ENCODE measurements around the gene F8A1. TPM values are rescaled to one million over a fixed set of nuclear protein-coding genes. Genes with fewer than 3 reads are reported as not detected.
"Not testable (repeated sequence)": the region's sequence is repeated elsewhere in the genome, so short reads cannot be mapped to it uniquely, and the experiment has no call there.

The F8A1 gene
- total RNA-seq: 20.0 and 21.5 TPM in 2 replicates

GRCh38 chrX:154886069-154886788, at the start of gene F8A1:
Gene F8A1 (plus strand): TSS chrX:154886355. CDS start chrX:154886375, 20 bp downstream.
- intact Hi-C loops (cut with micrococcal nuclease): not testable (repeated sequence)

GRCh38 chrX:154840856-154841255, 45.3 kb upstream of the F8A1 start:
- intact Hi-C loops (cut with micrococcal nuclease): loop anchor here (1.0 to 2.0 kb wide), 4 partner anchors 36 to 126 kb away; partner anchors contain the start of genes DKC1 and MPP1

- intact Hi-C loops (cut with micrococcal nuclease): no loop called here
These were observed 35.1 kb upstream of the F8A1 start for GRCh38 chrX:154850957-154851611.

GRCh38 chrX:154855256-154855655, 30.9 kb upstream of the F8A1 start:
- intact Hi-C loops (cut with micrococcal nuclease): no loop called here

GRCh38 chrX:154868522-154868921, 17.6 kb upstream of the F8A1 start:
- intact Hi-C loops (cut with micrococcal nuclease): not testable (repeated sequence)

GRCh38 chrX:154873329-154873728, 12.8 kb upstream of the F8A1 start:
- intact Hi-C loops (cut with micrococcal nuclease): no loop called here

GRCh38 chrX:154884069-154884468, 2.1 kb upstream of the F8A1 start:
- intact Hi-C loops (cut with micrococcal nuclease): not testable (repeated sequence)

- intact Hi-C loops (cut with micrococcal nuclease): not testable (repeated sequence)
These were observed 1.1 kb upstream of the F8A1 start for GRCh38 chrX:154885057-154885456.

- intact Hi-C loops (cut with micrococcal nuclease): not testable (repeated sequence)
These were observed 606 bp upstream of the F8A1 start for GRCh38 chrX:154885549-154885948.

GRCh38 chrX:154886789-154887221, 650 bp downstream of the F8A1 start:
- intact Hi-C loops (cut with micrococcal nuclease): not testable (repeated sequence)

GRCh38 chrX:154890990-154891639, 5.0 kb downstream of the F8A1 start:
- intact Hi-C loops (cut with micrococcal nuclease): no loop called here

GRCh38 chrX:154892296-154892695, 6.1 kb downstream of the F8A1 start:
- intact Hi-C loops (cut with micrococcal nuclease): no loop called here

- intact Hi-C loops (cut with micrococcal nuclease): no loop called here
These were observed 14.2 kb downstream of the F8A1 start for GRCh38 chrX:154900323-154900722.

- intact Hi-C loops (cut with micrococcal nuclease): no loop called here
These were observed 16.3 kb downstream of the F8A1 start for GRCh38 chrX:154902408-154902807.

GRCh38 chrX:154908821-154909220, 22.7 kb downstream of the F8A1 start:
- intact Hi-C loops (cut with micrococcal nuclease): no loop called here

- intact Hi-C loops (cut with micrococcal nuclease): not testable (repeated sequence)
These were observed 23.9 kb downstream of the F8A1 start for GRCh38 chrX:154910048-154910447.

GRCh38 chrX:154910528-154910927, 24.4 kb downstream of the F8A1 start:
- intact Hi-C loops (cut with micrococcal nuclease): not testable (repeated sequence)

GRCh38 chrX:154914052-154914451, 27.9 kb downstream of the F8A1 start:
- intact Hi-C loops (cut with micrococcal nuclease): no loop called here

- intact Hi-C loops (cut with micrococcal nuclease): loop anchor here (1.0 kb wide), 6 partner anchors 62 to 902 kb away; no protein-coding TSS in a partner anchor
These were observed 31.9 kb downstream of the F8A1 start for GRCh38 chrX:154918060-154918483.

GRCh38 chrX:154924771-154925170, 38.6 kb downstream of the F8A1 start:
- intact Hi-C loops (cut with micrococcal nuclease): not testable (repeated sequence)

Data from T-helper 1 cell treated with Interleukin-12 subunit alpha and Interleukin-12 subunit beta and Interleukin-4 antibody, amounts not matched to agents 30 ng/mL and 1 ng/mL, for 36 hours (primary cell).